H1 (cell line): Measurements from ENCODE around the gene KDM6A. TPM values are rescaled to one million over a fixed set of nuclear protein-coding genes. Genes with fewer than 3 reads are reported as not detected.

Experiments
- CTCF ChIA-PET: fragments of 300-600 bp; sonication (Branson Sonifier 250); formaldehyde crosslinking; loops from one replicate; lab custom pipeline; 2021; ENCODE audit not compliant: partially characterized antibody; lab: Charles Lee
- POLR2A ChIA-PET: fragments of 300-600 bp; sonication (Branson Sonifier 250); formaldehyde crosslinking; loops from one replicate; lab custom pipeline; 2021; ENCODE audit warnings: inconsistent platforms; ENCODE audit not compliant: partially characterized antibody; lab: Charles Lee
- DNase-seq, 2 experiments: peaks; one replicate each; pipeline versions ENCODE4 v3.0.0 to v3.0.0-alpha.2; 2010 to 2022; ENCODE audit warnings: low spot score in 2 of 2, low read depth in 1 of 2, mixed read lengths in 1 of 2
- FAIRE-seq: peaks from 2 replicates; lab custom pipeline; 2011; peaks lifted over from hg19 to GRCh38; lab: Jason Lieb, UNC
- H2AFZ ChIP-seq: 2 replicates; pipeline ENCODE4 v1.8.1; 2012; ENCODE audit warnings: low read length, inconsistent platforms
- H2AK5ac ChIP-seq: 2 replicates; pipeline ENCODE4 v1.6.1; 2013; ENCODE audit warnings: low read depth, low read length
- H2BK120ac ChIP-seq: replicated peaks from 2 replicates; pipeline ENCODE3; 2013; ENCODE audit warnings: low read depth, low read length, inconsistent platforms
- H2BK12ac ChIP-seq: 2 replicates; pipeline ENCODE4 v1.6.1; 2013; ENCODE audit warnings: low read depth, low read length
- H2BK15ac ChIP-seq: 2 replicates; pipeline ENCODE4 v1.6.1; 2013; ENCODE audit warnings: low read length
- H2BK20ac ChIP-seq: 2 replicates; pipeline ENCODE4 v1.6.1; 2013; ENCODE audit warnings: low read length
- H2BK5ac ChIP-seq: 2 replicates; pipeline ENCODE4 v1.6.1; 2013; ENCODE audit warnings: low read depth, low read length
- H3K14ac ChIP-seq: 2 replicates; pipeline ENCODE4 v1.6.1; 2013; ENCODE audit warnings: inconsistent platforms; ENCODE audit not compliant: insufficient read length
- H3K18ac ChIP-seq: 2 replicates; pipeline ENCODE4 v1.6.1; 2013; ENCODE audit warnings: low read length; ENCODE audit errors: extremely low read depth
- H3K23ac ChIP-seq: 2 replicates; pipeline ENCODE4 v1.6.1; 2013; ENCODE audit warnings: inconsistent platforms; ENCODE audit not compliant: insufficient read length
- H3K23me2 ChIP-seq: 2 replicates; pipeline ENCODE4 v1.6.1; 2013; ENCODE audit warnings: low read depth, low read length
- H3K27ac ChIP-seq: 2 replicates; pipeline ENCODE4 v1.6.1; 2011; ENCODE audit warnings: low read depth, low read length, inconsistent platforms
- H3K27me3 ChIP-seq, 4 experiments: replicated peaks in 1 of 4; 1 replicate in 1 of 4; 2 replicates in 3 of 4; pipeline versions ENCODE4 v1.6.1 to v1.8.1; 2011 to 2013; ENCODE audit warnings: low read length in 3 of 4, mild to moderate bottlenecking in 3 of 4, inconsistent platforms in 2 of 4, mixed read lengths in 2 of 4, moderate library complexity in 1 of 4; ENCODE audit not compliant: control insufficient read depth in 3 of 4, insufficient read depth in 3 of 4; ENCODE audit errors: extremely low read depth in 1 of 4
- H3K36me3 ChIP-seq, 4 experiments: 2 replicates each; pipeline versions ENCODE4 v1.6.1 to v1.8.1; 2011 to 2013; ENCODE audit warnings: mild to moderate bottlenecking in 4 of 4, low read length in 3 of 4, moderate library complexity in 2 of 4, control low read depth in 1 of 4, inconsistent platforms in 1 of 4; ENCODE audit not compliant: insufficient read depth in 4 of 4, control insufficient read depth in 2 of 4
- H3K4ac ChIP-seq: replicated peaks from 2 replicates; pipeline ENCODE3; 2013; ENCODE audit warnings: low read length, low read depth, mixed read lengths, inconsistent platforms; ENCODE audit not compliant: insufficient read length
- H3K4me1 ChIP-seq, 4 experiments: replicated peaks in 1 of 4; 1 replicate in 1 of 4; 2 replicates in 3 of 4; pipeline versions ENCODE4 v1.6.1 to v1.8.1; 2011 to 2013; ENCODE audit warnings: low read length in 3 of 4, inconsistent platforms in 2 of 4, mixed read lengths in 1 of 4; ENCODE audit not compliant: insufficient read depth in 4 of 4, control insufficient read depth in 3 of 4
- H3K4me2 ChIP-seq, 2 experiments: 2 replicates each; pipeline versions ENCODE4 v1.6.1 to v1.8.1; 2011 to 2013; ENCODE audit warnings: low read depth in 2 of 2, low read length in 2 of 2, control low read depth in 1 of 2, inconsistent platforms in 1 of 2, mild to moderate bottlenecking in 1 of 2; ENCODE audit not compliant: insufficient read depth in 1 of 2
- H3K4me3 ChIP-seq, 4 experiments: fragments of 200-600, 300-600 bp in 1 of 4; sonication (generic), shearing (Covaris generic), sonication (Bioruptor Twin) in 1 of 4; 2 replicates each; pipeline versions ENCODE4 v1.5.1 to v1.8.1; 2011 to 2016; ENCODE audit warnings: low read length in 4 of 4, low read depth in 3 of 4, control low read depth in 2 of 4, inconsistent platforms in 2 of 4, mild to moderate bottlenecking in 2 of 4, mixed read lengths in 1 of 4, moderate library complexity in 1 of 4; ENCODE audit not compliant: insufficient read depth in 2 of 4; ENCODE audit errors: extremely low read depth in 1 of 4
- H3K56ac ChIP-seq: replicated peaks from 2 replicates; pipeline ENCODE3; 2013; ENCODE audit warnings: low read depth, mild to moderate bottlenecking, mixed read lengths, low read length, inconsistent platforms; ENCODE audit not compliant: insufficient read length
- H3K79me1 ChIP-seq: 2 replicates; pipeline ENCODE4 v1.6.1; 2013; ENCODE audit warnings: low read depth, low read length, control low read depth
- H3K79me2 ChIP-seq, 2 experiments: 2 replicates each; pipeline versions ENCODE4 v1.6.1 to v1.8.1; 2012 to 2013; ENCODE audit warnings: low read length in 2 of 2, mild to moderate bottlenecking in 2 of 2, inconsistent platforms in 1 of 2; ENCODE audit not compliant: insufficient read depth in 2 of 2, control insufficient read depth in 1 of 2
- H3K9ac ChIP-seq, 4 experiments: replicated peaks in 1 of 4; 1 replicate in 1 of 4; 2 replicates in 3 of 4; pipeline versions ENCODE4 v1.6.1 to v1.8.1; 2011 to 2013; ENCODE audit warnings: low read depth in 3 of 4, low read length in 3 of 4, control low read depth in 2 of 4, mild to moderate bottlenecking in 2 of 4, moderate library complexity in 2 of 4, inconsistent platforms in 1 of 4; ENCODE audit errors: extremely low read depth in 1 of 4
- H3K9me3 ChIP-seq, 2 experiments: 2 replicates each; pipeline versions ENCODE4 v1.6.1 to v1.8.1; 2012 to 2013; ENCODE audit warnings: mild to moderate bottlenecking in 2 of 2, moderate library complexity in 2 of 2, control low read depth in 1 of 2, inconsistent platforms in 1 of 2, low read depth in 1 of 2, low read length in 1 of 2, mixed read lengths in 1 of 2; ENCODE audit not compliant: insufficient read depth in 2 of 2
- H4K20me1 ChIP-seq, 2 experiments: replicated peaks in 1 of 2; 2 replicates each; pipeline versions ENCODE3 to v1.8.1; 2011 to 2013; ENCODE audit warnings: inconsistent platforms in 2 of 2, low read length in 2 of 2, mild to moderate bottlenecking in 1 of 2; ENCODE audit not compliant: insufficient read depth in 2 of 2, control insufficient read depth in 1 of 2
- H4K5ac ChIP-seq: 2 replicates; pipeline ENCODE4 v1.6.1; 2013; ENCODE audit warnings: low read length, low read depth, mixed read lengths, inconsistent platforms; ENCODE audit not compliant: insufficient read length
- H4K8ac ChIP-seq: 2 replicates; pipeline ENCODE4 v1.8.0; 2013; ENCODE audit warnings: mild to moderate bottlenecking, moderate library complexity, low read length, inconsistent platforms; ENCODE audit not compliant: insufficient read depth; ENCODE audit errors: extremely low read depth
- H4K91ac ChIP-seq: replicated peaks from 2 replicates; pipeline ENCODE3; 2013; ENCODE audit warnings: low read length, mixed read lengths, inconsistent platforms; ENCODE audit not compliant: insufficient read length
- ATF2 ChIP-seq: IDR thresholded peaks from 2 replicates; pipeline ENCODE4 v1.6.1; 2012; ENCODE audit warnings: low read length, inconsistent platforms
- CBX8 ChIP-seq: fragments of 300-800, 300-1000 bp; sonication (generic); IDR thresholded peaks from 2 replicates; pipeline ENCODE4 v1.7.1; 2016; ENCODE audit warnings: low read depth, low read length, borderline replicate concordance
- CHD2 ChIP-seq: IDR thresholded peaks from 2 replicates; pipeline ENCODE4 v1.6.1; 2012; ENCODE audit warnings: low read length, improper control_type of control experiment
- HDAC2 ChIP-seq, 2 experiments: fragments of 300-600 bp in 1 of 2; sonication (generic) in 1 of 2; IDR thresholded peaks; 2 replicates each; pipeline ENCODE4 v1.6.1; 2011 to 2012; ENCODE audit warnings: low read depth in 2 of 2, low read length in 2 of 2, mild to moderate bottlenecking in 2 of 2, moderate library complexity in 2 of 2, borderline replicate concordance in 1 of 2, inconsistent platforms in 1 of 2
- JUN ChIP-seq: IDR thresholded peaks from 2 replicates; pipeline ENCODE4 v1.6.1; 2011; ENCODE audit warnings: low read depth, mild to moderate bottlenecking, improper control_type of control experiment, low read length
- TEAD4 ChIP-seq: IDR thresholded peaks from 2 replicates; pipeline ENCODE4 v1.6.1; 2012; ENCODE audit warnings: low read depth, low read length, inconsistent platforms, mixed read lengths
- USF2 ChIP-seq: IDR thresholded peaks from 2 replicates; pipeline ENCODE4 v1.6.1; 2011; ENCODE audit warnings: low read length, improper control_type of control experiment
- WGBS, 2 experiments: shearing (Covaris generic) in 1 of 2; methylation state at CpG; one replicate each; pipeline versions ENCODE4 v1.1.6 to v1.1.7; 2013 to 2015; ENCODE audit warnings: low lambda C conversion rate in 2 of 2, mixed read lengths in 2 of 2, inconsistent platforms in 1 of 2, low coverage in 1 of 2, missing lambda C conversion rate in 1 of 2; ENCODE audit not compliant: insufficient replicate concordance in 2 of 2, insufficient coverage in 1 of 2, insufficient read length in 1 of 2; ENCODE audit errors: extremely low coverage in 1 of 2, missing lambda C conversion rate in 1 of 2; 5-methylcytosine and 5-hydroxymethylcytosine counted together
- polyA plus RNA-seq, 7 experiments: library from polyadenylated mRNA; depleted of rRNA in 3 of 7; stranded (reverse) in 5 of 7; unstranded in 2 of 7; fragments of >200 nt in 5 of 7; fragments of 200-250 nt in 2 of 7; gene quantifications; 1 replicate in 5 of 7; 2 replicates in 1 of 7; 4 replicates in 1 of 7; pipeline versions ENCODE4 v1.2.1 to v1.2.3, GENCODE V29; 2011 to 2013; ENCODE audit warnings: missing spikeins in 2 of 7, mixed read lengths in 2 of 7
- total RNA-seq: library from RNA; stranded (reverse); fragmentation: NEBNext Ultra II Directional; extraction: Animal tissue kit (Norgen Biotek cat#: 25700); gene quantifications from 2 replicates; pipeline ENCODE4 v1.2.1, GENCODE V29; 2021
- TF ChIP-seq, protein P1 (sequence below), 3 experiments: IDR thresholded peaks; 1 replicate in 2 of 3; 2 replicates in 1 of 3; pipeline versions ENCODE4 v1.5.1 to v1.6.1; 2011; ENCODE audit warnings: low read length in 3 of 3, mild to moderate bottlenecking in 3 of 3, inconsistent platforms in 2 of 3, low read depth in 1 of 3, moderate library complexity in 1 of 3; ENCODE audit not compliant: insufficient read depth in 1 of 3; ENCODE audit errors: control extremely low read depth in 1 of 3

The KDM6A gene
- total and polyA plus RNA-seq, 2 of the 8 experiments (the other 6 are each of a cell fraction or from before 2014, with no cell fraction given) = 43.5 to 58.4 TPM

DNA sequence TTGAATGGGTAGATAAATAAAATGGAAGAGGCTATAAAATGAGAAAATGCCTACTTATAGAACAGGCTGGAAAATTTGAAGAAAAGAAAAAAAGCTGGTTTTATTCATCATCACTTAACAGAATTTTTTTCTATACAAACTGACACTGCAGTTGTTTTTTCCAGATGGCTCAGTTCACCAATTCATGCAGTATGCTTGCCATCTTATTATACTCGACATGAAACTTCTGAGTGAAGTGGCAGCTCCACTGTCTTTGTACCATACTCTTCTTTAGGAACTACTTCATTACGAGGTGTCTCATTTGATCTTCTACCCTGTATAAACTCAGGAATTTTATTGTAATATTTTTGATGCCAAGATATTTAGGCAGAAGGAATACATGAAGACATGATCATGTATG, 153.0 kb downstream of the KDM6A start:
- H4K91ac ChIP-seq = no peak overlapping the region
- WGBS, 2 experiments = 90% methylated on average over 2 of the region's 2 CpGs; no CpG with 5 or more reads in 1 of the 2 experiments
- H3K27me3 ChIP-seq = no peaks in the 10 kb centered on the region
- no peak overlapping the region for H3K4me3 ChIP-seq
- no peak overlapping the region for H3K56ac ChIP-seq
- H3K4me1 ChIP-seq = peaks cover 0 to 5% (median 0%) of the 10 kb centered on the region in 4 experiments; a peak in 1 of 7 replicates
- no peak overlapping the region for H4K8ac ChIP-seq
- no peak overlapping the region for H3K27ac ChIP-seq
- no peak overlapping the region for H3K4me2 ChIP-seq
- no peak overlapping the region for H4K5ac ChIP-seq
- H2AK5ac ChIP-seq = no peak overlapping the region
- peaks cover 0 to 96% of the 10 kb centered on the region in 2 experiments; a peak in 2 of 4 replicates for H3K79me2 ChIP-seq
- no peak overlapping the region for H2BK15ac ChIP-seq
- no peak overlapping the region for H3K18ac ChIP-seq
- no peak overlapping the region for H3K14ac ChIP-seq
- no peak overlapping the region for H2BK120ac ChIP-seq
- no peak overlapping the region for H3K23ac ChIP-seq
- FAIRE-seq (no peak), DNase-seq (no peak)
- no peak overlapping the region for H3K9ac ChIP-seq
- ChIA-PET POLR2A (no interaction called here), CTCF (interaction anchor here (1.2 kb wide), 1 partner anchor 14 kb away, joined by 3 read pairs; no protein-coding TSS in a partner anchor)
- H3K9me3 ChIP-seq = no peaks in the 10 kb centered on the region
- H2BK5ac ChIP-seq = no peak overlapping the region
- H2AFZ ChIP-seq = no peak overlapping the region
- H3K36me3 ChIP-seq = 0 out of 8 replicates have a peak, but pooled peaks cover 0 to 3% (median 0%) of the 10 kb centered on the region in 4 experiments
- H3K79me1 ChIP-seq = no peaks in the 10 kb centered on the region
- no peak overlapping the region for H3K4ac ChIP-seq
- no peak overlapping the region for H2BK20ac ChIP-seq
- no peaks in the 10 kb centered on the region for H3K23me2 ChIP-seq
- H2BK12ac ChIP-seq = no peak overlapping the region
- peaks cover 3 to 5% of the 10 kb centered on the region in 2 experiments for H4K20me1 ChIP-seq
- no peak for TF ChIP-seq HDAC2 (IDR thresholded peaks at IDR 0.05; ENCODE audit: borderline replicate concordance in 1 of 2, low read depth in 2 of 2, low read length in 2 of 2)
- TF ChIP-seq USF2 = no peak
- TF ChIP-seq, protein P1, sequence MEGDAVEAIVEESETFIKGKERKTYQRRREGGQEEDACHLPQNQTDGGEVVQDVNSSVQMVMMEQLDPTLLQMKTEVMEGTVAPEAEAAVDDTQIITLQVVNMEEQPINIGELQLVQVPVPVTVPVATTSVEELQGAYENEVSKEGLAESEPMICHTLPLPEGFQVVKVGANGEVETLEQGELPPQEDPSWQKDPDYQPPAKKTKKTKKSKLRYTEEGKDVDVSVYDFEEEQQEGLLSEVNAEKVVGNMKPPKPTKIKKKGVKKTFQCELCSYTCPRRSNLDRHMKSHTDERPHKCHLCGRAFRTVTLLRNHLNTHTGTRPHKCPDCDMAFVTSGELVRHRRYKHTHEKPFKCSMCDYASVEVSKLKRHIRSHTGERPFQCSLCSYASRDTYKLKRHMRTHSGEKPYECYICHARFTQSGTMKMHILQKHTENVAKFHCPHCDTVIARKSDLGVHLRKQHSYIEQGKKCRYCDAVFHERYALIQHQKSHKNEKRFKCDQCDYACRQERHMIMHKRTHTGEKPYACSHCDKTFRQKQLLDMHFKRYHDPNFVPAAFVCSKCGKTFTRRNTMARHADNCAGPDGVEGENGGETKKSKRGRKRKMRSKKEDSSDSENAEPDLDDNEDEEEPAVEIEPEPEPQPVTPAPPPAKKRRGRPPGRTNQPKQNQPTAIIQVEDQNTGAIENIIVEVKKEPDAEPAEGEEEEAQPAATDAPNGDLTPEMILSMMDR (IDR thresholded peaks at IDR 0.05; ENCODE audit: control extremely low read depth in 1 of 3, insufficient read depth in 1 of 3, low read depth in 1 of 3, low read length in 3 of 3) = no peak
- TF ChIP-seq CHD2 = no peak
- no peak for TF ChIP-seq JUN
- no peak for TF ChIP-seq CBX8
- TF ChIP-seq TEAD4 = no peak
- TF ChIP-seq ATF2 = no peak
